Trophoblast cell (in vitro differentiated cells and primary cell): Measurements from ENCODE around the gene PCNT.

Experiments used
- DNase-seq, 2 donors: peaks; one replicate each; pipeline ENCODE4 v3.0.0-alpha.2; 2016
- H2AFZ ChIP-seq: 2 replicates; pipeline ENCODE4 v1.6.1; 2013; ENCODE audit warnings: low read length, moderate library complexity, mild to moderate bottlenecking; ENCODE audit not compliant: insufficient read depth, poor library complexity
- H2AK5ac ChIP-seq: 2 replicates; pipeline ENCODE4 v1.6.1; 2013; ENCODE audit warnings: mild to moderate bottlenecking, low read length
- H2BK120ac ChIP-seq: 2 replicates; pipeline ENCODE4 v1.6.1; 2013; ENCODE audit warnings: low read length, mild to moderate bottlenecking, moderate library complexity; ENCODE audit not compliant: insufficient read depth, poor library complexity
- H2BK12ac ChIP-seq: 2 replicates; pipeline ENCODE4 v1.6.1; 2013; ENCODE audit warnings: mild to moderate bottlenecking, low read length, moderate library complexity
- H2BK5ac ChIP-seq: 2 replicates; pipeline ENCODE4 v1.6.1; 2013; ENCODE audit warnings: low read length, low read depth, moderate library complexity, mild to moderate bottlenecking; ENCODE audit not compliant: poor library complexity
- H3K14ac ChIP-seq: 2 replicates; pipeline ENCODE4 v1.6.1; 2013; ENCODE audit warnings: mild to moderate bottlenecking, low read length
- H3K18ac ChIP-seq: 2 replicates; pipeline ENCODE4 v1.6.1; 2013; ENCODE audit warnings: mild to moderate bottlenecking, low read length
- H3K23ac ChIP-seq: 2 replicates; pipeline ENCODE4 v1.6.1; 2013; ENCODE audit warnings: low read length
- H3K27ac ChIP-seq: 2 replicates; pipeline ENCODE4 v1.5.1; 2013; ENCODE audit warnings: low read depth, mild to moderate bottlenecking, inconsistent platforms, low read length, moderate library complexity
- H3K27me3 ChIP-seq: 2 replicates; pipeline ENCODE4 v1.6.1; 2013; ENCODE audit warnings: inconsistent platforms, mild to moderate bottlenecking, low read length, moderate library complexity; ENCODE audit not compliant: insufficient read depth
- H3K36me3 ChIP-seq, 2 experiments: 1 replicate in 1 of 2; 2 replicates in 1 of 2; pipeline ENCODE4 v1.6.1; 2013; ENCODE audit warnings: low read length in 2 of 2, mild to moderate bottlenecking in 2 of 2, moderate library complexity in 1 of 2; ENCODE audit not compliant: insufficient read depth in 2 of 2, control insufficient read depth in 1 of 2
- H3K4ac ChIP-seq: 2 replicates; pipeline ENCODE4 v1.6.1; 2013; ENCODE audit warnings: low read depth, mild to moderate bottlenecking, low read length, moderate library complexity
- H3K4me1 ChIP-seq, 2 experiments: 1 replicate in 1 of 2; 2 replicates in 1 of 2; pipeline ENCODE4 v1.6.1; 2013; ENCODE audit warnings: low read length in 2 of 2, mild to moderate bottlenecking in 2 of 2, moderate library complexity in 1 of 2; ENCODE audit not compliant: insufficient read depth in 2 of 2, control insufficient read depth in 1 of 2
- H3K4me2 ChIP-seq: 2 replicates; pipeline ENCODE4 v1.6.1; 2013; ENCODE audit warnings: inconsistent platforms, mild to moderate bottlenecking, low read length, moderate library complexity
- H3K4me3 ChIP-seq: 2 replicates; pipeline ENCODE4 v1.5.1; 2013; ENCODE audit warnings: mild to moderate bottlenecking, low read depth, low read length, inconsistent platforms
- H3K79me1 ChIP-seq: one replicate; pipeline ENCODE4 v1.6.1; 2013; ENCODE audit warnings: low read length
- H3K79me2 ChIP-seq: 2 replicates; pipeline ENCODE4 v1.6.1; 2013; ENCODE audit warnings: low read length, mild to moderate bottlenecking; ENCODE audit not compliant: control insufficient read depth, insufficient read depth, poor library complexity
- H3K9ac ChIP-seq: 2 replicates; pipeline ENCODE4 v1.6.1; 2013; ENCODE audit warnings: mild to moderate bottlenecking, low read length
- H3K9me3 ChIP-seq: 2 replicates; pipeline ENCODE4 v1.6.1; 2013; ENCODE audit warnings: low read depth, mild to moderate bottlenecking, control low read depth, inconsistent platforms, low read length; ENCODE audit not compliant: insufficient read depth
- H4K12ac ChIP-seq: 2 replicates; pipeline ENCODE4 v1.6.1; 2013; ENCODE audit warnings: low read depth, mild to moderate bottlenecking, low read length, moderate library complexity
- H4K8ac ChIP-seq: 2 replicates; pipeline ENCODE4 v1.6.1; 2013; ENCODE audit warnings: low read depth, mild to moderate bottlenecking, low read length, moderate library complexity
- H4K91ac ChIP-seq: one replicate; pipeline ENCODE4 v1.6.1; 2013; ENCODE audit warnings: low read depth, mild to moderate bottlenecking, low read length, moderate library complexity
- WGBS: extraction: QIAGEN DNeasy Blood & Tissue Kit; methylation state at CpG from one replicate; pipeline ENCODE4 v1.1.7; 2013; ENCODE audit warnings: missing lambda C conversion rate; ENCODE audit not compliant: insufficient read length, insufficient coverage; ENCODE audit errors: extremely low coverage; 5-methylcytosine and 5-hydroxymethylcytosine counted together

PCNT gene

GRCh38 chr21:46301759-46302158 is 22.2 kb upstream of the PCNT start:
- Histone ChIP-seq H4K8ac (no peak overlapping the region), H4K91ac (no peak overlapping the region), H2AFZ (no peak overlapping the region), H3K9ac (no peak overlapping the region), H3K4me1 (peaks cover 6 to 10% of the 10 kb centered on the region in 2 experiments), H3K4me3 (no peak overlapping the region), H2BK12ac (no peak overlapping the region), H3K27me3 (no peaks in the 10 kb centered on the region), H3K18ac (no peak overlapping the region), H3K9me3 (peaks cover 3% of the 10 kb centered on the region), H3K14ac (no peak overlapping the region), H3K23ac (no peak overlapping the region), H4K12ac (no peak overlapping the region), H3K27ac (no peak overlapping the region), H3K4me2 (no peak overlapping the region), H2AK5ac (no peak overlapping the region), H2BK120ac (no peak overlapping the region), H3K36me3 (peaks cover 20 to 30% of the 10 kb centered on the region in 2 experiments), H2BK5ac (no peak overlapping the region), H3K4ac (no peak overlapping the region), H3K79me1 (peaks cover 6% of the 10 kb centered on the region), H3K79me2 (no peaks in the 10 kb centered on the region)
- DNase-seq, result no peak
- no CpG with 5 or more reads among the region's 14 CpGs for WGBS

GRCh38 chr21:46304437-46304836 is 19.5 kb upstream of the PCNT start:
- H2BK5ac ChIP-seq, result no peak overlapping the region
- no peaks in the 10 kb centered on the region for H3K79me2 ChIP-seq
- no CpG with 5 or more reads among the region's 5 CpGs for WGBS
- H3K4me1 ChIP-seq, result no peaks in the 10 kb centered on the region
- H3K36me3 ChIP-seq, result peaks cover 21 to 25% of the 10 kb centered on the region in 2 experiments
- H3K18ac ChIP-seq, result no peak overlapping the region
- no peak overlapping the region for H3K4me2 ChIP-seq
- no peak overlapping the region for H3K14ac ChIP-seq
- H3K27ac ChIP-seq, result no peak overlapping the region
- H2BK120ac ChIP-seq, result no peak overlapping the region
- DNase-seq, result no peak
- H4K8ac ChIP-seq, result no peak overlapping the region
- no peak overlapping the region for H4K91ac ChIP-seq
- no peak overlapping the region for H2AFZ ChIP-seq
- H2BK12ac ChIP-seq, result no peak overlapping the region
- H3K4ac ChIP-seq, result no peak overlapping the region
- H3K27me3 ChIP-seq, result no peaks in the 10 kb centered on the region
- no peak overlapping the region for H2AK5ac ChIP-seq
- H3K79me1 ChIP-seq, result no peaks in the 10 kb centered on the region
- H3K4me3 ChIP-seq, result no peak overlapping the region
- H3K23ac ChIP-seq, result peak overlapping the region; percentile 3
- no peak overlapping the region for H4K12ac ChIP-seq
- peak overlapping the region; percentile 14 for H3K9ac ChIP-seq
- H3K9me3 ChIP-seq, result peaks cover under 1% of the 10 kb centered on the region

- H3K18ac ChIP-seq, result no peak overlapping the region
- H4K12ac ChIP-seq, result no peak overlapping the region
- H3K79me1 ChIP-seq, result no peaks in the 10 kb centered on the region
- H3K4ac ChIP-seq, result no peak overlapping the region
- peak overlapping the region; percentile 3 for H3K23ac ChIP-seq
- H2BK12ac ChIP-seq, result no peak overlapping the region
- no peaks in the 10 kb centered on the region for H3K27me3 ChIP-seq
- no peak overlapping the region for H4K91ac ChIP-seq
- WGBS, result no CpG with 5 or more reads among the region's 11 CpGs
- no peak overlapping the region for H3K9ac ChIP-seq
- no peaks in the 10 kb centered on the region for H3K4me1 ChIP-seq
- H2BK120ac ChIP-seq, result no peak overlapping the region
- no peak overlapping the region for H2AK5ac ChIP-seq
- no peak overlapping the region for H3K14ac ChIP-seq
- no peaks in the 10 kb centered on the region for H3K9me3 ChIP-seq
- no peak overlapping the region for H3K4me3 ChIP-seq
- H3K36me3 ChIP-seq, result peaks cover 19 to 21% of the 10 kb centered on the region in 2 experiments
- H3K79me2 ChIP-seq, result no peaks in the 10 kb centered on the region
- no peak overlapping the region for H3K4me2 ChIP-seq
- H2AFZ ChIP-seq, result no peak overlapping the region
- H2BK5ac ChIP-seq, result no peak overlapping the region
- no peak overlapping the region for H3K27ac ChIP-seq
- H4K8ac ChIP-seq, result no peak overlapping the region
- DNase-seq, result peak in 1 of 2 donors; percentile 22
Observed at GRCh38 chr21:46304955-46305354, 19.0 kb upstream of the PCNT start.

- H3K18ac ChIP-seq, result no peak overlapping the region
- no peaks in the 10 kb centered on the region for H3K9me3 ChIP-seq
- H3K36me3 ChIP-seq, result peaks cover 7 to 12% of the 10 kb centered on the region in 2 experiments
- H4K91ac ChIP-seq, result no peak overlapping the region
- no peak overlapping the region for H2BK12ac ChIP-seq
- H3K14ac ChIP-seq, result no peak overlapping the region
- no peaks in the 10 kb centered on the region for H3K4me1 ChIP-seq
- H2AFZ ChIP-seq, result no peak overlapping the region
- no peak overlapping the region for H3K27ac ChIP-seq
- H2BK120ac ChIP-seq, result no peak overlapping the region
- no peak overlapping the region for H4K8ac ChIP-seq
- no peak overlapping the region for H3K4ac ChIP-seq
- H3K79me2 ChIP-seq, result no peaks in the 10 kb centered on the region
- H4K12ac ChIP-seq, result no peak overlapping the region
- WGBS, result no CpG with 5 or more reads among the region's 2 CpGs
- H3K4me3 ChIP-seq, result no peak overlapping the region
- H2AK5ac ChIP-seq, result no peak overlapping the region
- H3K9ac ChIP-seq, result no peak overlapping the region
- DNase-seq, result peak; percentile 45
- no peak overlapping the region for H3K4me2 ChIP-seq
- no peaks in the 10 kb centered on the region for H3K27me3 ChIP-seq
- H3K79me1 ChIP-seq, result no peaks in the 10 kb centered on the region
- H2BK5ac ChIP-seq, result no peak overlapping the region
- no peak overlapping the region for H3K23ac ChIP-seq
Observed at GRCh38 chr21:46307625-46308024, 16.3 kb upstream of the PCNT start.
